GM21723 (cell line): ENCODE measurements around the gene ATF6B.
A peak's percentile ranks its signal among the peaks of the same experiment; 100 is the strongest.
"Not testable (repeated sequence)": the region's sequence is repeated elsewhere in the genome, so short reads cannot be mapped to it uniquely, and the experiment has no call there.

Source experiments
- ATAC-seq: cut with Tn5 transposase; IDR thresholded peaks from one replicate; pipeline ENCODE4 v1.9.1; 2021; ENCODE audit warnings: mild to moderate bottlenecking, moderate library complexity; ENCODE audit not compliant: unreplicated experiment

Gene ATF6B

DNA sequence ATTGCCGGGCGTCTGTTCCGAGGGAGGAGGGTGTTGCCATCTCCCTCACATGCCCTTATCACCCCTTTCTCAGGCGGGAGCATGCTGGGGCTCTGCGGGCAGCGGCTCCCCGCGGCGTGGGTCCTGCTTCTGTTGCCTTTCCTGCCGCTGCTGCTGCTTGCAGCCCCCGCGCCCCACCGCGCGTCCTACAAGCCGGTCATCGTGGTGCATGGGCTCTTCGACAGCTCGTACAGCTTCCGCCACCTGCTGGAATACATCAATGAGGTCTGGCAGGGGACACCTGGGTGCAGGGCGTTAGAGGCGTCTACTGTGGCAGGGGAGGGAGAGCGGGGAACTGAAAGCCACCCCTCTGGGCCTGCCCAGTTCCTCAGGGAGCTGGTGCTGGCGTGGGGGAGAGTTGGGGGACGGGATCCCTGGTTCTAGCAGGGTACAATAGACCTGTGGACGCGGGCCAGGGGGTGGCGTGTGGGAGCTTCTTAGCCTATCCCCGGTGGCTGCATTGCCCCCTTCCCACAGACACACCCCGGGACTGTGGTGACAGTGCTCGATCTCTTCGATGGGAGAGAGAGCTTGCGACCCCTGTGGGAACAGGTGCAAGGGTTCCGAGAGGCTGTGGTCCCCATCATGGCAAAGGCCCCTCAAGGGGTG is 26.6 kb upstream of the ATF6B start:
- ATAC-seq: peak; percentile 73

DNA sequence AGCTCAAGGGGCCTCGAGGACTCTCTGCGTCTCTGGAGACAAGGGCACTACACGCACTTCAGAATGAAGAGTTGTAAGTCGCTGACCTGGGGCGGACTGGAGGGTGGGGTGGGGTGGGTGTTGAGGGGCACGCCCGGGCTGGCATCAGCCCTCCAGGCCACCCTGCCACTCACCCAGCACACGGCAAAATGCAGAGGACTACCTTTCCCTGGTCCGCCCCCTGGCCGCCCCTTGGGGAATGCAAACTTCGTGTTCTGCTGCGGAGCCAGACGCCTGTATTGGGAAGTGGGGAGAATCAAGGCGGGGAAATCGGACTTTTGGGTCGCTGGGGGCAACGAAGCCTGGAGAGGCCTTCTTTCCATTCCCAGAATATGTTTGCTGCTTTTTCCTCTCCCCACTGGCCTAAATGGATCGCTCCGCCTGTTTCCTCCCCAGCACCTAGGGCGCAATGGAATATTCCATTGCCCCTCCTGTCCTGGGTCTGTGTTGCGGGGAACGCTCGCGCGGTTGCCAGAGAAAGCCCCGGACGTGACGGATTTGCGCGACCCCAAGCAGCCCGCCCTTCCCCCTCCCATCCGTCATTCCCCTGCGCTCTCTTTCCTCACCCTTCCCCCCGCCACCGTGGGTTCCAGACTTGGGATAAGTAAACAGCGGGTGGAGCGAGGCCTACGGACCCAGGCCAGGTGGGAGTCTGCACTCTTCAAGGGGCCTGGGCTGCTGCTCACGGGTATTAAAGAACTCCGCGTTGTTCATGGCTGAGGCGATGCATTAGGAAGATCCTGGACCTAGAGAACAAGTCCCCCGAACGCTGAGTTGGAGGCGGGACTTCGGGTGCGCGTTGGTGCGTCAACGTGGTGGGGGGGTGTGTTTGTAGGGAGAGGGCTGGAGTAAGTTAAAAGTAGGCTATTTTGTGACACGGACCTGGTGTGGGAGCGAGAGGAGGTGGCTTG is 25.8 kb upstream of the ATF6B start, which contains the start of gene PPT2:
Gene PPT2 (plus strand): TSS at position 578 of the 950 bp plus-strand sequence. CDS start 454 bp downstream, outside the sequence.
- ATAC-seq: peak; percentile 31

DNA sequence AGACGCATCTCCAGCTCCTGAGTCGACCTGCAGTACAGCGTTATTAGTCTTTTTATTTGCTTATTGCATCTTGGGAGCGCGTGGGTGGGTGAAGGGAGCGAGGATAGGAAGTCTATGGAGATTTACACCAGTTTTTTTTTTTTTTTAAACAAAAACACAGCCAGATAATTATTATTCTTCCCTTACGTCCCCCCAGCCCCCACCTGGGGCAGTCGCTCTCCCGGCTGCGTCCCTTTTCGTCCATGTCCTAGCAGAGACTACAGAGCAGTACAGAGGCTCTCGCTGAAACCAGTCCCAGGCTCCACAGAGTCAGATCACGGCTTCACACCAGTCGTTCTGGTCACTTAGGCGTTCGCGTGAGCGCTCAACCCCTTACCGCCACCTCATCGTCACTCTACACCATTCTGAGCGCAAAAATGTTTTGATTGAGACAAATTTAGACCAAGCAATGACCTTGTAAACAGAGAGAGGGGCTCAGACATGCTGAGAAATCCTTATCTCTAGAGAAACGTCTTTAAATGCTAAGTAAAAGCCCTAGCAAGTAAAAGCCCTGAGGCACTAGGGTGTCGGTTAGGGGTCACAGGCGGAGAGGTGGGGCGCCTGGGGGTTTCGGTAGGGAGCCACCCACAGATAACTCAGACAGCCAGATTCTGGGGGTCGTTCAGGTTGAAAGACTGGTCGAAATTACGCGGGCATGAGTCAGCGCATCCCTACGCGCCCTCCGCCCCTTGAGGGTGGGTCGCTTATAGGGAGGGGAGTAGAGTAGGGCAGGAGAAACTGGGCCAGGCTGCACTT is 24.9 kb upstream of the ATF6B start:
- ATAC-seq: no peak

GRCh38 chr6:32151863-32152768 is 24.1 kb upstream of the ATF6B start, which contains the start of gene PRRT1:
Gene PRRT1, minus strand, starts transcription at chr6:32151939. Its CDS starts 112 bp downstream, at chr6:32151827.
- no peak for ATAC-seq

DNA sequence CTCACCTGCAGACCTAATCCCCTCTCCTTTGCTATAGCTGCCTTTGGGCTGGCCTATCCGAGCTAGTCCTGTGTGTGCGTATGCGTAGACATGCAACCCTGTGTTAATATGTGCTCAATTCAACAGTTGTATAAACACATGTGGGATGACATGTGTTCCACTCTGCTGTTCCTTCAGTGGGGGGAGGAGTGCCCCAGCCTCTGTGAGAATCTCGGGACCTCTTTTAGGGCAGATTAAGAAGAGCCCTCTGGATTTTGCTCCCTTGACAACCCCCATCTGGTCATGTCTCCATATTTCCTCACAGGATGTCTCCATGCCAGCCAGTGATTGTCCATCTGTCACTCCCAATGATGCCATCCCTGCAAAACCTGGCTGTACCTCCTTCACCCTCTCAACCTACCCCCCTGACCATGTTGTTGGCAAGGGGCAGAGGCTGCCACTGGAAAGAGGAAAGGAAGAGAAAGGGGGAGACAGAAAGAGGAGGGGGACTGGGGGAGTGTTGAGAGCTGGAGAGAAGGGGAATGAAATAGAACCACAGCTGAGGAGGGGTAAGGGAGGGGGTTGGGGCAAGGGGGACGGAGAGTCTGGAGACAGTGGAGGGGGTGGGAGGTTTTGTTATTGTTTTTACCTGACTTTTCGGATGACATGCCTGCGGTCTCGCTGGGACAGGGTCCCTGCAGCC is 23.3 kb upstream of the ATF6B start:
- ATAC-seq: no peak

DNA sequence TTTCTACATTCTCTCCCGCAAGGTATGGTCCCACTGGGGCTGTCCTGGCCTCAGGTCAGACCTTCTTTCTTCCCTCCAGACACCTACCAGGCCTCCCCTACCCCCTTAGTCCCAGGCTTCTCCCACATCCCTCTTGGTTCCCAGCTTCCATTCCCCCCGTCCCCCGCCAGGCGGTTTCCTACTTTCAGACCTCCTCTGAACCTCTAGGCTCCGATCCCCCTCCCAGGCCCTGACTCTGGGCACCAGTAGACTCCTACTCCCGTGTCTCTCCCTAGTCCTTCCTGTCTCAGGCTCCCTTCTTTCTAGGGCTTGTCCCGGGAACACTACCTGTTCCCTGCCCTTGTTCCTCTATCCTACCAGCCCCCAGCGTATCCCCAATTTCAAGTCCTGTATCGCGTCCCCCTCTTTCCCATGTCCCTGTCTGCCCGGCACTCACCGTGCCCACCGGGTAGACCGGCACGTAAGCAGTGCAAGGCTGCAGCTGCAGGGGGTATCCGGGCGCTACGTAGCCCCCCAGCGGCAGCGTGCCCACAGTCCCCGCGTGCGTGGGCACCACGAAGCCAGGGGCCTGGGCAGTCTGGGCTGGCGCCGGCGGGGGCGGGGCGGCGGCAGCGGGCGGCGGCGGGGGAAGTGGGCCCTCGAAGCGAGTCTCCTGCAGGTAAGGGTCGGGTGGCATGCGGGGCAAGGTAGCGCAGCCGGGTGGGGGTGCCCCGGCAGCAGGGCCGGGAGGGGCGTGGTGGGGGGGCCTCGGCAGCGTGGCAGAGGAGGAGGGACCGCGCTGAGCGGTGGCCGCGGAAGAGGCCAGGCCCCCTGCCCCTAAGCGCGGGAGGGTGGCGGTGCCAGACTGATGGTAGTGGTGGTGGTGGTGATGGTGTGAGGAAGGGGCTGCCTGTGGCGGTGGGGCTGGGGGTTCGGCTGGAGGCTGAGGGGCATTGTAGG is 22.2 kb upstream of the ATF6B start:
- ATAC-seq: no peak

- ATAC-seq: no peak
These were observed 21.2 kb upstream of the ATF6B start for GRCh38 chr6:32149092-32149755.

DNA sequence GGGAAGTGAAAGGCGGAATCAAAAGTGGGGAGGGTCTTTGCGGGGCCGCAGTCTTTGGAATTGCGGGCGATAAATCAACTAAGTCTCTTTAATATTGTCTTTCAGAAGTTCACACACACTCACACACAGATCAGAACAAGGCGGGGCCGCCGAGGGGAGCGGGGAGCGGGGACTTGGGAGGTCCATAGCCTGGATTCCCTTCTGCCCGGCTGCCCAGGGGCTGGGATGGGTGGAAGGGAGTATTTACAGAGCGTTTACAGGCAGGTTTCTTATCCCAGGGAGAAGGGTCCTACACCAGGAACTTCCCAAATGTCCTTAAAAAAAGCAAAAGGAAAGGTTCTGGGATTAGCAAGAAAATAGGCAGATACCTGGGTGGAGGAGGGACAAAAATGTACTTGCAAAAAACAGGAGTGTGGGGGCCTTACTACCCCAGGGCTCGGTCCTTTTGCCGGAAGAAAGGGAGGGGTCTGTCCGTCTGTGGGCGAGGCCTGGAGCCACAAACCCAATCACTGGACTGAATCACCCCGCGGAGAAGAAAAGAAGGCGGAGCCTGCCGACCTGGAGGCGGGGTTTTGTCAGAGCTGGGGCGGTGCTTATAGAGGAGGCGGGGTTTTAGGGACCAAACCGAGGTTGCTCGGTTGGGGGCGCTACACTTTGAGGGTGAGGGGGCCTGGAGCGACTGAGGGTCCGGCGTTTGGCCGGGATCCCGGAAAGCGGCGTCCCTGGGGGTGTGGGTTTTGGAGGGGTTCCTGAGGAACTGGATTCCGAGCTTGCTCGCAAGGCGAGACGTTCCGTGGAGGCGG is 20.4 kb upstream of the ATF6B start:
- ATAC-seq: no peak

- ATAC-seq: no peak
These were observed 19.5 kb upstream of the ATF6B start for GRCh38 chr6:32147401-32148132.

DNA sequence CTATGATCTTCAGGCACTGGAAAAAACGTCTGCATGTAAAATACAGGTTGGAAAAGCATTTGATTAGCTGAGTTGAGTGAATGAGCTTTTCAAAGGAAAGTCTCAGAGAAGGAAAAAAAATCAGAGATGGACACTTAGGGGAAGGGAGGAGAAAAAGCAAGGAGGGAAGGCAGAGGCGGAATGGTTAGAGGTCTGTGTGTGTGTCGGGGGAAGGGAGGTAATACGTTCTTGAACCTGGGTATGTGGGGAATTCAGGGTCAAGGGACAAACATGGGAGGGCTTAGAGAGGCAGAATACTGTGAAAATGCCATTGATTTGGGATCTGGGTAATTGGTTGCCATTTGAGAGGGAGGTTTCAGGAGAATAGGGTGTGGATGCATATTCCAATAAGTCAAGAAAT is 18.6 kb upstream of the ATF6B start:
- ATAC-seq: no peak

DNA sequence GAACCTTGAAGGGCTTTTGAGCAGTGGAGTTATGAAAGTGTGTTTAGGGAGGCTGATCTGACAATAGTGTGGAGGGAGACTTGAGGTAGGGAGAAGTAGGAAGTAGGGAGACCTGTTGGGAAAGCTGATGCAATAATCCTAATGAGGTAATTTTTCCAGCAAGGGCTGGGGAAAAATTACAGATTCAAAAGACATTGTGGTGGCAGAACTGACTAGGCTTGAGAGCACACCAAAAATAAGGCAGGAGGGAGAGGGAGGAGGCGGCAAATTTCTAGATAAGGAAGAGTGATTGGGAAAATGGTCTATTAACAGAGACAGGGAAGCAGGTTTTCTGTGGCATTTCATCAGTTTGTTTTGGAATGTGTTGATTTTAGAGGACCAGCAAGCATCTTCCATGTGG is 18.2 kb upstream of the ATF6B start:
- ATAC-seq: no peak

DNA sequence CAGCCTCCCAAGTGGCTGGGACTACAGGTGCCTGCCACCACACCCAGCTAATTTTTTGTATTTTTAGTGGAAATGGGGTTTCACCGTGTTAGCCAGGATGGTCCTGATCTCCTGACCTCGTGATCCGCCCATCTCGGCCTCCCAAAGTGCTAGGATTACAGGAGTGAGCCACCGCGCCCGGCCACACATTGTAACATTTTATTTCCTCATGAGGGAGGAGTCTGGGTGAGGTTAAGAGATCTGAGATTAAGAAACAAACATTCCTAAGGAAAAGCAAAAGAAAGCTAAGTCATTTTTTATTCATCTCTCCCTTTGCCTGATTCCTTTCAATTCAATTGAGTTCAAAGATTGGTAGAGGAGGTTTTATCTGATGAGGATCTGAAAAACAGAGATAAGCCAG is 16.2 kb upstream of the ATF6B start:
- ATAC-seq: not testable (repeated sequence)

DNA sequence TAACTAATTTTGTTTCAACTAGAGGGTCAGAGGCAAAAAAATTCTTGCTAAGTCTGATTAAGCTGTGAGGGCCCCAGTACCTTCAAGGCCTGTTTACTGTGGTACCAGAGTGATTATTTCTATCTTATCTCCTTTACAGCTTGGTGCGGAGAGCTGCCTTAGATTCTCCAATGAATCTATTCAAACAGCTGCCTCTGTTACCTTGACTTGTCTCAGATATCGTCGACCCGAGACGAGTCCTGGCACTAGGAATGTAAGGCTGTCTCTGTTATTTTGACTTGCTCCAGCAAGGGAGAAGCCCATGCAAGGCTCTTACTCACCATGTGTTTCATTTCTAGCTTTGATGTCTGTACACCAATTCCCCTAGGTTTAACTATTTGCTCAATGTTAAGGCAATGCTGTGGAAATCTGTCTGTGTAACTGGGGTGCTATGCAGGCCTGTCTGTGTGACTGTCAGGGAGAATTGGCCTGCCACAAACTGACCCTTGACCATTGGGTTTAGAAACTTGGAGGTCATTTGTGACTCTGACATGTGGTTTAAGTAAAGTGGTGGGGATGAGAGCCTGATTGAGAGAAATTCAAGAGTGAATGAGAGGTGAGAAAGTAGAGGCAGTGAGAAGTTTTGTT is 12.5 kb upstream of the ATF6B start:
- ATAC-seq: no peak

- ATAC-seq: no peak
These were observed 11.5 kb upstream of the ATF6B start for GRCh38 chr6:32139590-32139989.

- no peak for ATAC-seq
These were observed 9.4 kb upstream of the ATF6B start for GRCh38 chr6:32137454-32137853.

DNA sequence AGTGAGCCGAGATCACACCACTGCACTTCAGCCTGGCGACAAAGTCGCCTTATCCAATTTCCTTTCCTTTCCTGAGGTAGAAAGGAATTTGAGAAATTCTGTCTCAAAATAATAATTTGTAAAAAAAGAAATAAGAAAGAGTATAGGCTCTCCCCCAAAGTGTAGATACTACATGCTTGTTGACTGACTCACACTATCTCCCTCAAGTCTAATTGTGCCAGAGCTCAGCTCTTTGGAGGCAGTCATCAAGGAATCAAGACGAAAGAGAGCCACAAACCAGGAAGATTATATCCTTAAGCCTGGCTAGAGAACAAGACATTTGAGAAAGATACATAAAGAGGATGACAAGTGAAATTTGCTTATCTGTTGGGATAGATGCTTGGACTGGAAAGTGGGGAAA is 5.7 kb upstream of the ATF6B start:
- no peak for ATAC-seq
